Measurements from ENCODE around the gene HYAL3. TPM values are rescaled to one million over a fixed set of nuclear protein-coding genes. Genes with fewer than 3 reads are reported as not detected.
A peak's percentile ranks its signal among the peaks of the same experiment; 100 is the strongest.

HYAL3 gene
- total RNA-seq, 2 donors from 2014 or later: 2.5 to 4.2 TPM

- H3K27ac ChIP-seq: peak overlapping the region; percentile 90
- TF ChIP-seq CTCF (IDR thresholded peaks at IDR 0.05): no peak
- no peak for DNase-seq
- H3K9me3 ChIP-seq: no peaks in the 10 kb centered on the region
- peak overlapping the region; percentile 64 for H3K4me3 ChIP-seq
- no peaks in the 10 kb centered on the region for H3K27me3 ChIP-seq
- intact Hi-C loops (cut with DNase I): no loop called here
- peaks cover 8% of the 10 kb centered on the region for H3K36me3 ChIP-seq
- peaks cover 4% of the 10 kb centered on the region for H3K4me1 ChIP-seq
- H3K9ac ChIP-seq (ENCODE audit: low read depth in 2 of 2, low read length in 2 of 2): peak overlapping the region; percentile 81 to 86
Observed at GRCh38 chr3:50260942-50261441, 38.2 kb downstream of the HYAL3 start.

- Histone ChIP-seq H3K27me3 (no peaks in the 10 kb centered on the region), H3K9me3 (no peaks in the 10 kb centered on the region), H3K27ac (peak overlapping the region; percentile 90), H3K4me1 (peaks cover 4% of the 10 kb centered on the region), H3K36me3 (peaks cover 8% of the 10 kb centered on the region), H3K9ac (ENCODE audit: low read depth in 2 of 2, low read length in 2 of 2) (peak overlapping the region; percentile 81 to 86), H3K4me3 (peak overlapping the region; percentile 64)
- intact Hi-C loops (cut with DNase I): no loop called here
- TF ChIP-seq CTCF (IDR thresholded peaks at IDR 0.05): peak; percentile 96
- peak; percentile 92 for DNase-seq
Observed at GRCh38 chr3:50260027-50260941, 38.9 kb downstream of the HYAL3 start.

- TF ChIP-seq CTCF (IDR thresholded peaks at IDR 0.05): no peak
- Histone ChIP-seq H3K36me3 (peaks cover 8% of the 10 kb centered on the region), H3K9ac (ENCODE audit: low read depth in 2 of 2, low read length in 2 of 2) (peak overlapping the region; percentile 55 to 86), H3K27ac (peak overlapping the region; percentile 90), H3K4me3 (no peak overlapping the region), H3K9me3 (no peaks in the 10 kb centered on the region), H3K4me1 (peaks cover 4% of the 10 kb centered on the region), H3K27me3 (no peaks in the 10 kb centered on the region)
- no peak for DNase-seq
- intact Hi-C loops (cut with DNase I): no loop called here
Observed at GRCh38 chr3:50259432-50260026, 39.7 kb downstream of the HYAL3 start.

- Histone ChIP-seq H3K36me3 (peaks cover 8% of the 10 kb centered on the region), H3K9me3 (no peaks in the 10 kb centered on the region), H3K9ac (ENCODE audit: low read depth in 2 of 2, low read length in 2 of 2) (peak overlapping the region in 1 of 2 donors; percentile 55), H3K27me3 (no peaks in the 10 kb centered on the region), H3K27ac (no peak overlapping the region), H3K4me3 (no peak overlapping the region), H3K4me1 (peaks cover 4% of the 10 kb centered on the region)
- no peak for TF ChIP-seq CTCF (IDR thresholded peaks at IDR 0.05)
- DNase-seq: no peak
- intact Hi-C loops (cut with DNase I): no loop called here
Observed at GRCh38 chr3:50258979-50259378, 40.2 kb downstream of the HYAL3 start.

- Histone ChIP-seq H3K9ac (ENCODE audit: low read depth in 2 of 2, low read length in 2 of 2) (no peak overlapping the region), H3K27ac (no peak overlapping the region)
- intact Hi-C loops (cut with DNase I): no loop called here
Observed at GRCh38 chr3:50258029-50258680, 41.0 kb downstream of the HYAL3 start.

More at GRCh38 chr3:50258029-50258680, 41.0 kb downstream of the HYAL3 start:
- peaks cover 4% of the 10 kb centered on the region for H3K4me1 ChIP-seq
- DNase-seq: no peak
- TF ChIP-seq CTCF (IDR thresholded peaks at IDR 0.05): no peak
- H3K36me3 ChIP-seq: peaks cover 8% of the 10 kb centered on the region
- H3K4me3 ChIP-seq: no peak overlapping the region
- H3K27me3 ChIP-seq: no peaks in the 10 kb centered on the region
- no peaks in the 10 kb centered on the region for H3K9me3 ChIP-seq

Measured in colonic mucosa (tissue), 4 donors.